Endothelial cell of umbilical vein (primary cell): Measurements from ENCODE around the gene XPO6. TPM values are rescaled to one million over a fixed set of nuclear protein-coding genes. Genes with fewer than 3 reads are reported as not detected.

Experiments used
- BruUV-seq: library from RNA; stranded (reverse); fragments of 400-500 nt; replicated peaks from 2 replicates; lab custom pipeline; 2021; lab: Mats Ljungman, UMichigan
- CTCF ChIA-PET: fragments of 300-600, 350-600 bp; sonication (Branson Sonifier 250); formaldehyde crosslinking; loops from one replicate; lab custom pipeline; 2021; ENCODE audit warnings: antibody characterized with exemption, inconsistent platforms; lab: Charles Lee
- POLR2A ChIA-PET: fragments of 300-600, 350-600 bp; sonication (Branson Sonifier 250); formaldehyde crosslinking; loops from one replicate; lab custom pipeline; 2021; ENCODE audit warnings: antibody characterized with exemption, inconsistent platforms; lab: Charles Lee
- DNase-seq: peaks from one replicate; pipeline ENCODE4 v3.0.0-alpha.2; 2011; ENCODE audit warnings: low read depth, low spot score
- FAIRE-seq: peaks from 2 replicates; lab custom pipeline; 2011; peaks lifted over from hg19 to GRCh38; lab: Jason Lieb, UNC
- H2AFZ ChIP-seq: 2 replicates; pipeline ENCODE4 v1.6.0; 2012; ENCODE audit warnings: low read depth, low read length, control low read depth, inconsistent platforms
- H3K27ac ChIP-seq: 2 replicates; pipeline ENCODE4 v1.5.1; 2011; ENCODE audit warnings: low read depth, mild to moderate bottlenecking, control low read depth, low read length, moderate library complexity; ENCODE audit not compliant: insufficient read depth
- H3K27me3 ChIP-seq, 2 experiments: 2 replicates each; pipeline versions ENCODE4 v1.6.0 to v1.6.1; 2011; ENCODE audit warnings: low read length in 2 of 2, mixed read lengths in 1 of 2; ENCODE audit not compliant: control insufficient read depth in 2 of 2, insufficient read depth in 2 of 2
- H3K36me3 ChIP-seq, 2 experiments: 2 replicates in 1 of 2; 3 replicates in 1 of 2; pipeline ENCODE4 v1.5.1; 2011; ENCODE audit warnings: low read length in 2 of 2, mild to moderate bottlenecking in 1 of 2, moderate library complexity in 1 of 2; ENCODE audit not compliant: control insufficient read depth in 2 of 2, insufficient read depth in 2 of 2; ENCODE audit errors: extremely low read depth in 1 of 2
- H3K4me1 ChIP-seq: 3 replicates; pipeline ENCODE4 v1.5.1; 2011; ENCODE audit warnings: mild to moderate bottlenecking, low read length; ENCODE audit not compliant: control insufficient read depth, insufficient read depth; ENCODE audit errors: extremely low read depth
- H3K4me2 ChIP-seq: 2 replicates; pipeline ENCODE4 v1.6.1; 2011; ENCODE audit warnings: low read length, control low read depth, mixed read lengths; ENCODE audit not compliant: insufficient read depth
- H3K4me3 ChIP-seq, 3 experiments: fragments of 200-600 bp in 1 of 3; sonication (generic), shearing (Covaris generic) in 1 of 3; replicated peaks in 1 of 3; 2 replicates each; pipeline ENCODE4 v1.5.1; 2011 to 2016; ENCODE audit warnings: control low read depth in 3 of 3, low read length in 3 of 3, mild to moderate bottlenecking in 2 of 3, inconsistent platforms in 1 of 3, low read depth in 1 of 3, moderate library complexity in 1 of 3; ENCODE audit not compliant: insufficient read depth in 1 of 3
- H3K79me2 ChIP-seq: 2 replicates; pipeline ENCODE4 v1.6.0; 2012; ENCODE audit warnings: low read length, inconsistent platforms; ENCODE audit not compliant: control insufficient read depth, insufficient read depth
- H3K9ac ChIP-seq: replicated peaks from 2 replicates; pipeline ENCODE3; 2011; ENCODE audit warnings: low read length, control low read depth; ENCODE audit not compliant: insufficient read depth; ENCODE audit errors: extremely low read depth
- H3K9me1 ChIP-seq: replicated peaks from 3 replicates; pipeline ENCODE4 v1.6.0; 2011; ENCODE audit warnings: mild to moderate bottlenecking, low read length; ENCODE audit not compliant: control insufficient read depth, insufficient read depth; ENCODE audit errors: extremely low read depth
- H3K9me3 ChIP-seq: replicated peaks from 2 replicates; pipeline ENCODE4 v1.5.1; 2012; ENCODE audit warnings: low read length, inconsistent platforms; ENCODE audit not compliant: control insufficient read depth, insufficient read depth
- H4K20me1 ChIP-seq: replicated peaks from 2 replicates; pipeline ENCODE3; 2011; ENCODE audit warnings: mild to moderate bottlenecking, low read length; ENCODE audit not compliant: control insufficient read depth, insufficient read depth; ENCODE audit errors: extremely low read depth
- EZH2 ChIP-seq: IDR thresholded peaks from 2 replicates; pipeline ENCODE4 v1.6.1; 2012; ENCODE audit warnings: borderline replicate concordance, low read depth, mild to moderate bottlenecking, moderate library complexity, low read length, inconsistent platforms; ENCODE audit not compliant: severe bottlenecking
- FOS ChIP-seq: IDR thresholded peaks from 2 replicates; pipeline ENCODE4 v1.6.1; 2011; ENCODE audit warnings: mild to moderate bottlenecking, low read length, moderate library complexity, borderline replicate concordance; ENCODE audit not compliant: insufficient read depth
- GATA2 ChIP-seq: IDR thresholded peaks from 2 replicates; pipeline ENCODE4 v1.7.0; 2011; ENCODE audit warnings: low read depth, mild to moderate bottlenecking, moderate library complexity, mixed read lengths, low read length; ENCODE audit not compliant: insufficient read length, insufficient read depth
- JUN ChIP-seq: IDR thresholded peaks from 2 replicates; pipeline ENCODE4 v1.6.1; 2011; ENCODE audit warnings: borderline replicate concordance, low read depth; ENCODE audit not compliant: insufficient read length, insufficient read depth
- MYC ChIP-seq: IDR thresholded peaks from one replicate; pipeline ENCODE4 v1.6.1; 2011; ENCODE audit warnings: mild to moderate bottlenecking, low read depth, low read length
- POLR2A ChIP-seq: IDR thresholded peaks from 2 replicates; pipeline ENCODE4 v1.6.1; 2012; ENCODE audit warnings: low read depth, mild to moderate bottlenecking, control low read depth, low read length
- POLR2AphosphoS5 ChIP-seq: IDR thresholded peaks from 2 replicates; pipeline ENCODE4 v1.6.1; 2012; ENCODE audit warnings: low read depth, mild to moderate bottlenecking, control low read depth, low read length, moderate library complexity; ENCODE audit not compliant: insufficient read depth
- dilution Hi-C: fragments of 300-500 bp; cut with MboI; formaldehyde crosslinking; loops from one replicate; pipeline ENCODE4 v1.15.0; 2019; ENCODE audit warnings: low sequenced_read_pairs; ENCODE audit not compliant: extremely low pct_ligation_motif_present
- intact Hi-C: fragments of 100-400 bp; cut with micrococcal nuclease; formaldehyde crosslinking; loops from one replicate; pipeline ENCODE4 v1.10.0; 2022
- polyA plus RNA-seq, 4 experiments: library from polyadenylated mRNA; depleted of rRNA in 3 of 4; stranded (reverse) in 3 of 4; unstranded in 1 of 4; fragments of >200 nt; gene quantifications; 2 replicates each; pipeline versions ENCODE4 v1.2.1 to v1.2.3, GENCODE V29; 2011 to 2012; ENCODE audit warnings: missing spikeins in 1 of 4
- total RNA-seq: library from RNA; stranded (reverse); gene quantifications from 2 replicates; pipeline ENCODE4 v1.2.3, GENCODE V29; 2021
- TF ChIP-seq, protein P1 (sequence below), 2 donors: IDR thresholded peaks; 1 replicate in 1 of 2; 2 replicates in 1 of 2; pipeline ENCODE4 v1.5.1; 2011; ENCODE audit warnings: low read length in 2 of 2, mild to moderate bottlenecking in 2 of 2, moderate library complexity in 2 of 2, control low read depth in 1 of 2, inconsistent platforms in 1 of 2, low read depth in 1 of 2; ENCODE audit not compliant: insufficient read depth in 1 of 2; ENCODE audit errors: extremely low read depth in 1 of 2
- TF ChIP-seq, protein P2 (sequence below): IDR thresholded peaks from 2 replicates; pipeline ENCODE4 v1.6.1; 2011; ENCODE audit not compliant: insufficient read depth, insufficient read length

The XPO6 gene
- total and polyA plus RNA-seq, 2 donors (not counting 3 experiments of a cell fraction or from before 2014, with no cell fraction given) = 170 to 272 TPM

DNA sequence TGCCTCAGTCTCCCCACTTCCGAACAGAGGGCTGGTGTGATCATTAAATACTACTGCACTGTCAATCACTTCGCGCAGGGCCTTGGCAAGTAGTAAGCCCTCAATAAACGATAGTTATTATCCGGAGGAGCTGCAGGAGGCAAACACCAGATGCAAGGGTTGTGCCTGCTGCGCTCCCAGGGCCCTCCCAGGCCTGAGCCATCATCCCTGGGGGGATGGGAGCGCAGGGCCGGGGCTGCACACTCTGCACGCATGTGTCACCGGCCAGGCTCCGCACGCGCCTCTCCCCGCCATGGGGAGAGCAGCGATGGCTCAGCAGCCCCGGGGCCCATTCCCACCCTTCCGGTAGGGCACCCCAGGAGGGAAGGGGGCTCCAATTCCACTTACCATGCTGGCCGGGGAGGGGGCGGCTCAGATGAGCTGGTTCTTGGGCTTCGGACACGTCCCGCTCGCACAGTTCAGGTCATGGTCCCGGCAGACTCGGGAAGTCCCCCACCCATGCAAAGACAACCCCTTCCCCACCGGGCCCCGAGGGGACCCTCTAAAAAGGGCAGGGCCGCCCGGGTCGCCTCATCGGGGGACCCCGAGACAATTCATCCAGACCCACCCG is 681 bp downstream of the XPO6 start:
- intact Hi-C loops = loop anchor here (2.0 kb wide), 1 partner anchor 30 kb away; no protein-coding TSS in a partner anchor
- no TSS peak for BruUV-seq
- no peak overlapping the region for H2AFZ ChIP-seq

More for the DNA sequence above, 681 bp downstream of the XPO6 start:
- no peaks in the 10 kb centered on the region for H4K20me1 ChIP-seq
- H3K9ac ChIP-seq = peak overlapping the region; percentile 78
- ChIA-PET CTCF (interaction anchor here (1.1 kb wide), 2 partner anchors 12 to 17 kb away, joined by 3 to 4 read pairs; no protein-coding TSS in a partner anchor), POLR2A (no interaction called here)
- H3K9me3 ChIP-seq = no peaks in the 10 kb centered on the region
- peaks cover 0 to 5% of the 10 kb centered on the region in 2 experiments for H3K36me3 ChIP-seq
- DNase-seq (peak; percentile 63), FAIRE-seq (peak; percentile 8)
- H3K27me3 ChIP-seq = no peaks in the 10 kb centered on the region
- H3K27ac ChIP-seq = peak overlapping the region; percentile 64
- TF ChIP-seq EZH2 (no peak), JUN (no peak), POLR2A (no peak), GATA2 (no peak), FOS (no peak), POLR2AphosphoS5 (peak; percentile 79), MYC (peak; percentile 95)
- TF ChIP-seq, protein P1, sequence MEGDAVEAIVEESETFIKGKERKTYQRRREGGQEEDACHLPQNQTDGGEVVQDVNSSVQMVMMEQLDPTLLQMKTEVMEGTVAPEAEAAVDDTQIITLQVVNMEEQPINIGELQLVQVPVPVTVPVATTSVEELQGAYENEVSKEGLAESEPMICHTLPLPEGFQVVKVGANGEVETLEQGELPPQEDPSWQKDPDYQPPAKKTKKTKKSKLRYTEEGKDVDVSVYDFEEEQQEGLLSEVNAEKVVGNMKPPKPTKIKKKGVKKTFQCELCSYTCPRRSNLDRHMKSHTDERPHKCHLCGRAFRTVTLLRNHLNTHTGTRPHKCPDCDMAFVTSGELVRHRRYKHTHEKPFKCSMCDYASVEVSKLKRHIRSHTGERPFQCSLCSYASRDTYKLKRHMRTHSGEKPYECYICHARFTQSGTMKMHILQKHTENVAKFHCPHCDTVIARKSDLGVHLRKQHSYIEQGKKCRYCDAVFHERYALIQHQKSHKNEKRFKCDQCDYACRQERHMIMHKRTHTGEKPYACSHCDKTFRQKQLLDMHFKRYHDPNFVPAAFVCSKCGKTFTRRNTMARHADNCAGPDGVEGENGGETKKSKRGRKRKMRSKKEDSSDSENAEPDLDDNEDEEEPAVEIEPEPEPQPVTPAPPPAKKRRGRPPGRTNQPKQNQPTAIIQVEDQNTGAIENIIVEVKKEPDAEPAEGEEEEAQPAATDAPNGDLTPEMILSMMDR (IDR thresholded peaks at IDR 0.05; ENCODE audit: extremely low read depth in 1 of 2, insufficient read depth in 1 of 2, low read depth in 1 of 2, low read length in 2 of 2) = no peak
- TF ChIP-seq, protein P2, sequence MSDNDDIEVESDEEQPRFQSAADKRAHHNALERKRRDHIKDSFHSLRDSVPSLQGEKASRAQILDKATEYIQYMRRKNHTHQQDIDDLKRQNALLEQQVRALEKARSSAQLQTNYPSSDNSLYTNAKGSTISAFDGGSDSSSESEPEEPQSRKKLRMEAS = peak; percentile 77
- dilution Hi-C loops = no loop called here
- H3K4me1 ChIP-seq = peaks cover 40% of the 10 kb centered on the region
- peaks cover 51% of the 10 kb centered on the region for H3K79me2 ChIP-seq
- peak overlapping the region; percentile 40 to 90 (median 56) for H3K4me3 ChIP-seq
- peak overlapping the region; percentile 94 for H3K4me2 ChIP-seq
- no peaks in the 10 kb centered on the region for H3K9me1 ChIP-seq
